HUDEP-2 (cell line): ENCODE results near the gene GPHA2.
"Not testable (repeated sequence)": the region's sequence is repeated elsewhere in the genome, so short reads cannot be mapped to it uniquely, and the experiment has no call there.

Experiments
- DNase-seq, 76 experiments: peaks; one replicate each; lab custom pipeline; 2025; ENCODE audit not compliant: unreplicated experiment in 76 of 76; lab: John Stamatoyannopoulos, UW

The GPHA2 gene, protein sequence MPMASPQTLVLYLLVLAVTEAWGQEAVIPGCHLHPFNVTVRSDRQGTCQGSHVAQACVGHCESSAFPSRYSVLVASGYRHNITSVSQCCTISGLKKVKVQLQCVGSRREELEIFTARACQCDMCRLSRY

DNA sequence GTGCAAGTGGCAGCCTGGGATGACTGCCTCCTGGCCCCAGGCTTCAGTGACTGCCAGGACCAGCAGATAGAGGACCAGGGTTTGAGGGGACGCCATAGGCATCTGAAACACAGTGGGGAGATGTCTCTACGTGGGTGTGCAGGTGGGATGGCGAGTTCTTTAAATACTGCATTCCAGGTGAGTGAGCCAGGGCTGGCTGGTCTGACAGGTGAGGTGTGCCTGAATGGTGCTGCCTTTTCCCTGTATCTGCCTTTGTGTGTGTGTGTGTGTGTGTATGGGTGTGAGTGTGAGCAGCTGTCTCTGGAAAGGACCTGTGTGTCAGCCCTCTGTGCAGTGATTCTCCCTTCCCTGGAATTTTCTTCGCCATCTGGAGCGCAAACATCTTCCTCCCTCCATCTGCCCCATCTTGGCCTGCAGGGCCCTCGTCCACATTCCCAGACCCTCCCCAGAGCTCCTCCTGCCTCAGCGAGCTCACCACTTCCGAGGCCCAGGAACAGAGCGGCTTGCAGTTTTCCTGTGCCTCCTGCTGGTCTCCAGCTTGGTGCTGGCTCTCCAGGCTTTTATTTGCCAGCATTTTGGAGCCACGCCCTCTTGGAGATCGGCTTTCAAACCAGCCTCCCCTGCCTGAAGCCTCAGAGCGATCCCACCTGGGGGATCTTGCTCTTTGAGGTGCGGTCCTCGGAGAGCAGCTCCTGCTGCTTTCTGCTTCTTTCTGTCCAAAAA lies at the start of gene GPHA2:
TSS of gene GPHA2 (minus strand) at position 535 of the 723 bp plus-strand sequence. CDS start at position 102, 433 bp downstream.
- no peak for DNase-seq

DNA sequence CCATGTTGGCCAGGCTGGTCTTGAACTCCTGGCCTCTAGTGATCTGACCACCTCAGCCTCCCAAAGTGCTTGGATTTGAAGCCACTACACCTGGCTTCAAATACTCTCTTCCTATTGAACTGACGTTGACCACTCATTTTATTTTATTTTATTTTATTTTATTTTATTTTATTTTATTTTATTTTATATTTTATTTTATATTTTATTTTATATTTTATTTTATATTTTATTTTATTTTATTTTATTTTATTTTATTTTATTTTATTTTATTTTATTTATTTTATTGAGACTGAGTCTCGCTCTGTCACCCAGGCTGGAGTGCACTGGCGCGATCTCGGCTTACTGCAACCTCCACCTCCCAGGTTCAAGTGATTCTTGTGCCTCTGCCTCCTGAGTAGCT lies 47.6 kb upstream of the GPHA2 start:
- not testable (repeated sequence) for DNase-seq

DNA sequence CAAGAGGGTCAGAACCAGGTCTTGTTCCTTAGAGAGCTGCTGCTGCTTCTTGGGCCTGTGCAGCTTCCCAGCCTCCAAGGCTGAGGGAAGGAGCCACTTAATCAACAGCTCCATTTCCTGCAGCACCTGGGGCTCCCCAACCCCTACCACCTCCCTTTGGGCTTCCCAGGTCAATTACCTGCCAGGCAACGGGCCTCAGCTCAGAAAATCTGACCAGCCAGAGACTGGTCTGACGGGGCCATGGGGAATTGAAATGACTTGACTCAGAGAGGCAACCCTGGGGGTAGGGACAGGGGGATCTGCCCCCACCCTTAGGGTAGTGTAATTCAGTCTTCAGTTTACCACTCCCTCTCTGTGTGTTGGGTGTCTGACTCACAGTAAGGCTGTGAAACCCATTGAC lies 41.0 kb upstream of the GPHA2 start:
- DNase-seq, result no peak

DNA sequence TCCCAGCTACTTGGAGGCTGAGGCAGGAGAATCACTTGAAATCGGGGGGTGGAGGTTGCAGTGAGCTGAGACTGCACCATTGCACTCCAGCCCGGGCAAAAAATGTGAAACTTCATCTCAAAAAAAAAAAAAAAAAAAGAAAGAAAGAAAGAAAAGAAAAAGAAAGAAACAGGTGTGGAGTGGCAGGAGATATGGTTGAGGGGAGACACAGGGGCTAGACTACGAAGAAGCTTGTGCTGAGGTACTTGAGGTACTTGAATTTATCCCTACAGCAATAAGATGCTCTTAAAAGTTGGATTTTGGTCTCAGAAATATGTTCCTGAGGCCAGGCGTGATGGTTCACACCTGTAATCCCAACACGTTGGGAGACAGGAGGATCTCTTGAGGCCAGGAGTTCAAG lies 38.4 kb upstream of the GPHA2 start:
- DNase-seq, result no peak

DNA sequence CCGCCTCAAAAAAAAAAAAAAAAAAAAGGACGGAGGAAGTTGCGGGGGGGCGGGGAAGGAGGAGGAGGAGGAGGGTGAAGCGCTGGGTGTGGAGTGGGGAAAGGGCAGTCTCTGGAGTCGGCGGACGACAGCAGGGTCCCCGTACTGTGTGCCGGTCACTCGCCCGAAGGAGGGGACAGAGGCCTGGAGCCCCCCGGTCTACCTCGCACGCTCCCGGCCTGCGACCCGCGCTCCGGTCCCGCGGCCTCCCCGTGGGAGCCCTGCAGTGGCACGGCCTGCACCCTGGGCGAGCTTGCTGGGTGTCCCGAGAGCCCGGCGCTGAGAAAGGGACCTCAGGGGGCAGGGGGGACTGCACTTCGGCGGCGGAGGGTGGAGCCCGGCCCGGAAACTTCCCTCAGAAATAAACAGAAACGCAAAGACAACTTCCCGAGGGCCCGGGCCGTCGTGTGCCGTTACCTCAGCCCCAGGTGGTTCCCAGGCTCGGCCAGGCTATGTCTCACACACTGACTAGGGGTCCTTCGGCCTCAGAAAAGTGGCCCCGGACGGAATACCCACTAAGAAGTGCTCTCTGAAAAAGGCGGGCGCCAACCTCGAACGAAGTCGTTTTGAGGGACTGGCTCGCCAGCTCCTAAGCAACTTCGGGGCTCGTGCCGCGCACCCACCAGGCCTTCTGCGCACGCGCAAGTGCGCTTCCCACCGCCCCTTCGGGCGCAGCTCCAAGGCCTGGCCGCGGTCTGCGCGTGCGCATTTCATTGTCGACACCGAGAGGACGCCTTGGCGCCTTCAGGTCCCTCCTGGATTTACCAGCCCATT lies 35.9 kb upstream of the GPHA2 start, which contains the start of gene MAJIN:
TSS of gene MAJIN (minus strand) at position 688 of the 813 bp plus-strand sequence. CDS start 12,703 bp downstream, outside the sequence.
- DNase-seq, result peak in 73 of 76 experiments; percentile 15 to 94 (median 80)

DNA sequence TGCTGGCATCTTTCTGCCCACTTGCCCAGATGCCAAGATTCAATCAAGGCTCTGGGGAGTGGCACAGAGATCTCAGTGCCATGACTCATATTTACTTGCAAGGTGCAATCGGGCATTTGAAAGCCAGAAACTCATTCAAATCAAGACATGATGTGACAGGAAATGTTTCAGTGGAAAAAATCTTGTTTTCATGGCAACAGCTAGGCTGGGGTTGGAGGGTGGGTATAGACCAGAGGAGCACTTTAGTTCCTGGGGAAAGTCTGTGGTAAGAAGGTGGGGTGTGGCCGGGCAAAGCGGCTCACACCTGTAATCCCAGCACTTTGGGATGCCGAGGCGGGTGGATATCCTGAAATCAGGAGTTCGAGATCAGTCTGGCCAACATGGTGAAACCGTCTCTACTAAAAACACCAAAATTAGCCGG lies 35.0 kb upstream of the GPHA2 start:
- DNase-seq, result peak in 1 of 76 experiments; percentile 2

DNA sequence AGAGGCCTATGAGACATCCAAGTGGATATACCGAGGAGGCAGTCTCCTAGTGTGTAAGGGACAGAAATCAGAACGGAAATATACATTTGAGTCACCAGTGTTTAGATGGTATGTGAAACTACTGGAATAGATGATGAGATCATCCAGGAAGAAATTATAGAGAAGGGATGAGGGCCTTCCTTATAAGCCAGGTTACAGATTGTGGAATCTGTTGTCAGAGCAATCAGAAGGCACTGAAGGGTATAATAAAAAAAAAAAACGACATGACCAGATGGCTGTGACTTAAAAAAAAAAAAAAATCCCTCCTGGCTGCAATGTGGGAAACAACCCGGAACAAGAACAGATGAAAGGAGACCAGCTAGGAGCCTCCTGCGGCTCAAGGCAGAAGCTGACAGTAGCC lies 33.5 kb upstream of the GPHA2 start:
- no peak for DNase-seq

DNA sequence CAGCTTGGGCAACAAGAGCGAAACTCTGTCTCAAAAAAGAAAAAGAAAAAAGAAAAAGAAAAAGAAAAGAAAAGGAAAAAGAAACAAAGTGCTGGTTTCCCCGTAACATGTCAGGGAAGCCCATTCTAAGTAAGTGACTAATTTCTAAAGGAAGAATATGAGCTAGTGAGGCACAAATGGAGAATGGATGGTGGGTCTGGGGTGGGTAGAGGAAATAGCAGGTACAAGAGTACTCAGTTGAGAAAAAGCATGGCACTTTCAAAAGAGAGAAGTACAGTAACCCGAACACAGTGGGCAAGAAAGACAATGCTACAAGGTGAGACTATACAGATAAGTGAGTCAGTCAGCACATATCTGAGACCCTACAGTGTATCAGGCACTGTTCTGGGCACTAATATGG lies 31.7 kb upstream of the GPHA2 start:
- no peak for DNase-seq

DNA sequence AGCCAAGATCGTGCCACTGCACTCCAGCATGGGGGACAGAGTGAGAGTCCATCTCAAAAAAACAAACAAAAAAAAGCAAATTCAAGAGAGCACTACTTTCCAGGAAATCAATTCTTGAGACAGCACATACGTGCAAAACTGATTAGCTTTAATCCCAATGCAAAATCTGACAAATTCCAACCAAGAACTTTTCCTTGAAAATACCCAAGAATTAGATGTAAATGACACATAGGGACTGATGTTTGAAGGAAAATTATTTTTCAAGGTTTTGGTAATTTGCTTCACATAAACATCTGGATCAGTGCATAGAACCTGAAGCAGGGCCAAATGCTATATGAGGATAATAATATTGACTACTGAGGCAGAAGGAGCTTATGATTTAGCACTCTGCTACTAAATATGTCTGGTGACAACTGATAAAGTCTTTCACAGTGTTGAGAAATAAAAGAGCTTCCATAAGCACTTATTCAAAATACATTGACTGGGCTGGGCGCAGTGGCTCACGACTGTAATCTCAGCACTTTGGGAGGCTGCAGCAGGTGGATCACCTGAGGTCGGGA lies 27.5 kb upstream of the GPHA2 start:
- DNase-seq, result no peak

DNA sequence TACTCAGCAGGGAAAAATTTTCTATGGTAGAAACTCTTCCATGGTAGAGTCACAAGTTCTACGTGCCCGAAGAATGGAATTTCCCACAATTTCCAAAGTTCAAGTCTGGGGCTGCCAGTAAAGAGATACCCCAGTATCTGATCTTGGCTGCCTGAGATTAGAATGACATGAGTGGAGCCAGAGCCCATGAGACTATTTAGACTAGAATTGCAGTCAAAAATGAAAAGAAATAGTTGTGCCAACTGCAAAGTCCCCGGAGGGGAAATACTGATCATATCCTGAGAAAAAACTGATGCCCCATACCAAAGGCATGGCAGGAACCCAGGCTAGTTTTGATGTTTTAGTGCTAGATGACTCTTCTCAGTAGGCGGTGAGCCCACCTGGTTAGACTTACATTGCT lies 25.0 kb upstream of the GPHA2 start:
- peak in 3 of 76 experiments; percentile 4 to 23 (median 11) for DNase-seq

DNA sequence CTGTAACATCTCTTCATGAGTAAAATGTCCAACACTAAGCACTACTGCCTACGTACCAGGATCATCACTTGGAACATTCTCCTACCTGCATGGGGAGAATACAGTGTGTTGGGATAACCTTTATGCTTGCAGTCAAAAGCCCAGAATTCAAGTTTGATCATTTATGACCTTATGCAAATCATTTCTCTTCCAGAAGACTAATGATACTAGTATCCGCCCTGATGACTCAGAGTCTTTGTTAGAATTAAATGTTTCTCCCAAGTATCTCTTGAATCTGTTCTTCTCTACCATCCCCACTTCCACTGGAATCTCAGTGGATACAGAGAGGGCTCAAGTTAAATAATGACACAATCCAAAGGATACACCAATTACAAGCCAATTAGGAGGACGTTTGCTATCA lies 23.8 kb upstream of the GPHA2 start:
- DNase-seq, result no peak

DNA sequence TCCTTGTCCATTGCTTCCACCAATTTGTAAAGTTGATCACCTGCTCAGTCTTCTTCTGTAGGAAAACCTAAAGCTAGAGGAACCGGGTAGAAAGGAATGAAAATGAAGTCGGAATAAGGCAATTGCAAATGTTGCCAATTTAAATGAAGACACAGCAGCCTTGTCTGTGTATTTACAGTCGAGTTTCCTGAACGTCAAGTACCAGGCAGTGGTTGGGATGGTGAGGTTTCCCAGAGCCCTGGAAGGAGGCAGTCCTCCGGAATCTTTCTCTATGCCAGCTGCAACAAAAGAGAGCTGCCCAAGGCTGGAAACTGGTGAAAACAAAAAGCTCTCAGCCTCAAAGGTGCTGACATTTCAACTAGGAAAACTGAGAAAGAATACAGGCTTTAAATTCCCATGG lies 18.5 kb upstream of the GPHA2 start:
- DNase-seq, result no peak

DNA sequence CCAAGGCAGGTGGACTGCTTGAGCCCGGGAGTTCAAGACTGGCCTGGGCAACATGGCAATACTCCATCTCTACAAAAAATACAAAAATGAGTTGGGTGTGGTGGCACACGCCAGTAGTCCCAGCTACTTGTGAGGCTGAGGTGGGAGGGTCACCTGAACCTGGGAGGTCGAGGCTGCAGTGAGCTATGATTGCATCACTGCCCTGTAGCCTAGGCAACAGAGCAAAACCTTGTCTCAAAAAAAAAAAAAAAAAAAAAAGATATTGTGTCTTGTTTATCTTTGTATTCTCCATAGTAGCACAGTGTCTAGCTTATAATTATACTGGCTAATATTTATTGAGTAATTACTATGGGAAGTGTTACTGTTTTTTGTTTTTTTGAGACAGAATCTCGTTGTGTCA lies 15.8 kb upstream of the GPHA2 start:
- no peak for DNase-seq

DNA sequence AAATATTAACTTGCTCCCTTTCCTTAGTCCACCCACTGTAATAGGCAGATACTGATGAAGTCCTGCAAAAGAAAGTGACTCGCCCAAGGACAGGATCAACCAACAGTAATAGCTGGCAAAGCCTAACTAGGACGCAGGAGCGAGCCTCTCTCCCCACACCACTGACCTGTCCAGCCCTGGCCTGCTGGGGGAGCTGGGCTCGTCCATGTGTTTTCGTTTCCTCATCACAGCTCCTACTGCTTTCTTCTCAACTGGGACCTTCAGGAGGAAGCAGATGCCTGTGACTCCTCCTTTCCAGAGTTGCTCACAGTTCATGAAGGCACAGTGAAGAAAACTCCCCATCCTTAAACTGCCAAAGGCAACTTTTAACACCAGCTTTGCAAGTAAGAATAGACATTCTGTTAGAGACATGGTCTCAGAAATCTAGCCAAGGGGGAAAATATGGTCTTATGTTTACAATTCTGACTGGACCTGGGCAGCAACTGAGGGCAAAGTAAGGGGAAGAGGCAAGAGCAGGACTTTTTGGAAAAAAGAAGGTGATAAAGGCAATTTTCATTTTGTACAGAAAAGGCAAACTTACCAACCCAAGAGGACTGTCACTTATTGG lies 11.6 kb upstream of the GPHA2 start:
- DNase-seq, result no peak

DNA sequence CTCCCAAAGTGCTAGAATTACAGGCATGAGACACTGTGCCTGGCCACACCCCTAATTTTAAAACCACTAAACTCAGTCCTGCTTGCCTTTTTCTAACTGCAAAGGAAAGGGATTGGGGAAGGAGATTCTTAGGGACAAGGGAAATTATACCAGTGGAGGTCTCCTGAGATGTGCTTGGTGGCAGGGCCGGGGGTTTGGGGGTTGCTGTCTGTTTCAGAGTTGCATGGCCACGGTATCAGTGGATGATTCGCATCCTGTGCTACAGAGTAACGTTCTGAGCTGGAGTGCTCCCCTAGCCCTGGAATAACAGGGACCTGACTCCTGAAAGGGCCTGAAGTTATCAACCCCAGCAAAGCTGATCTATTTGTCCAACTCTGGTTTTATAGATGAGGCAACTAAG lies 846 bp upstream of the GPHA2 start:
- no peak for DNase-seq

DNA sequence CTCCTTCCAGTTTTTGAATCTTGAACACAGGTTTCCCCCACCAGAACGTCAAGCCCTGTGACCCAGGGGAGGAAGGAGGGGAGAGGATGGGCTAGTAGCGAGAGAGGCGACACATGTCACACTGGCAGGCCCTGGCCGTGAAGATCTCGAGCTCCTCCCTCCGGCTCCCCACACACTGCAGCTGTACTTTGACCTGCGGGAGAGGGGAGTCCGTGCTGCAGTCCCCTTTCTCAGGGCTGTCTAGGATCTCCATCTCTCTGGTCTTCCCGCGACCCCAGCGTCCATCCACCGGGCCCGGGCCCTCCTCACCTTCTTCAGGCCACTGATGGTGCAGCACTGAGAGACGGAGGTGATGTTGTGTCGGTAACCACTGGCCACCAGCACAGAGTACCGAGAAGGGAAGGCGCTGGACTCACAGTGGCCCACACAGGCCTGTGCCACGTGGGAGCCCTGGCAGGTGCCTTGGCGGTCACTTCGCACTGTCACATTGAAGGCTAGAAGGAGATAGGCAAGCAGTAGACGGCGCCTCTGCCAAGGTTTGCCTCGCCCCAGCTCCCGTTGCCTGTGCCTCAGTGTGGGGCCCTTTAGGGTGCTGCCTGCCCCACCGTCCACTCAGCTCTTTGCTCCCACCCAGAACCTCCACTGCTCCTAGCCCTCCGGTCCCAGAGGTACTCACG lies 873 bp downstream of the GPHA2 start:
- no peak for DNase-seq

DNA sequence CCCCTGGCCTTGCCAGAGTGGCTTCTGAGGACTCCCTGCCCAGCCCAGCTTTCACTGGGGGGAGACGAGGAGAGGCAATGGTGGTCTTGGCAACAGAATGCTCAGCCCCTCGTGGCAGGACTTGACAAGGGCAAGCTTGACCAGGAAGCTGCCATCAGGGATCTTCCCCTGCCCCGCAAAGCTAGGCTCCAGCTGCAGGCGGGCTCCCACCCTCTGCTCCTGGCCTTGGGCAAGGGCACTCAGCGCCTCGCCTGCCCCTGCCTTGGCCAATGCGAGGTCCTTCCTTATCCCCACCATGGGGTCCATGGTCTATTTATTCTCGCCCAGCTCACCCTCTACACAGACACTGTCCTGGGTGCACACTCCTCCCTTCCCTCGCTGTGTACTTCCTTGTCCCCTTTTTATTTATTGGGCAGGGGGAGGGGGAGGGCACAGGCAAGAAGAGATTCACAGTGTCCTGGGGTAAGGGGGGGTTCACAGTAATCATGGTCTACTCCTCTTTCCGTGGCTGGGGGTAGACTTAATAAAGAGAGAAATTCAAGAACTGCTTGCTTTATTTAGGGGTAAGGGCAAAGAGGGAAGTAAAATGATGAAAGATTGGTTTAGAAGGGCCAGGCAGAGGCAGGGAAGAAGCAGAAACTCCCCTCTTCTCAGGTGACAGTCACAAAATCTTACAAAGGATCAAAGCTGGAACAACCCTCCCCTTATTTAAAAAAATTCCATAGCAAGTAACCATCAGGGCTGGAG lies 1.6 kb downstream of the GPHA2 start:
- DNase-seq, result no peak

DNA sequence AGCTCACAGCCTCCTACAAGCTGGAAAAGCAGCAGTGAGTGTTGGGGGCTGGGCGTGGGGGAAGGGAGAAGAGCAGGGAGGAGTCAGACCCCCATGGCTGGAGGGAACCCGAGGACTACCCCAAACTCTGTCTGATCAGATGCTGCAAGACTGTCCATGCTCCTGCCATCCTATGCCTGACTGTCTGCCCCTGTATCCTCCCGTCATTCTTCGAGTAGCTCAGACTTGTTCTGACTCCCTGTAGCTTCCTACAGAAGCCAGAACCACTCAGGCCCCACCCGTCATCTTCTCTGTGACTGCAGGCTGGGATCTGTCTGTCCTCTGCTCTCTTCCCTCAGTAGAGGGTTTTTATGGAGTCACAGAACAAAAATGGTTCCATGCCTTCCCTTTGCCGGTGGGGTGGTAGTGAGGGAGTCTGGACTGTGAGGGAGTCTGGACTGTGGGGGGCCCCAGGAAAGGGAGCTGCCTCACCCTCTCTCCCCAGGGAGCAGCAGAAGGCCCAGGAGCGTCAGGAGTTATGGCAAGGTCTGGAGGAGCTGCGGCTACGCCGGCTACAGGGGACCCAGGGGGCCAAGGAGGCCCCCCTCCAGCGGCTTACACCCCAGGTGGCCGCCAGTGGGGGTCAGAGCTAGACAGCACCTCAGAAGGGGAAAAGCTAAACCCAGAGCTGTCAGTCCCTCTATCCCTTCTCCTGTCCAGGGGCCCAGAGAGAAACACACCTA lies 2.3 kb downstream of the GPHA2 start:
- no peak for DNase-seq

DNA sequence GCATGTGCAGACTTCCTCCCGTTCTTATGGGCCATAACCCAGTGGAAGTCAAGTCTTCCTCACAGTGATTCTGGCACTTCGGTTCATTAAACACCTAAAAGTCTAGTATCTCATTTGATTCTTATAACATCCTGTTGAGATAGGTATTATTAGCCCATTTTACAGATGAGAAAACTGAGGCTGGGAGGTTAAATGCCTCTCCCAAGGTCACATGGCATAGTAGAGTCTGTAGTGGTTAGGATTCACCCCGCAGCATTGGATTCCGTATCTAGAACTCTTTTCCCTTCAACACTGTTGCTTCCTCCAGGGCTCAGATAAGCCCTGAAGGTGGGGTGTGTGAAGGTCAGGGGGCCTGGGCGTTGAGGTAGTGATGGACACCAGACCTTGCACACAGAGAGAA lies 3.4 kb downstream of the GPHA2 start:
- DNase-seq, result no peak
